Pulmonary artery endothelial cell (primary cell): ENCODE results near the gene F2. TPM values are rescaled to one million over a fixed set of nuclear protein-coding genes. Genes with fewer than 3 reads are reported as not detected.

Experiments used
- DNase-seq: peaks from one replicate; pipeline ENCODE4 v3.0.0-alpha.2; 2011; ENCODE audit warnings: low read depth, low spot score
- total RNA-seq: library from RNA; depleted of rRNA; stranded (reverse); fragments of >200 nt; gene quantifications from 2 replicates; pipeline ENCODE4 v1.2.3, GENCODE V29; 2014

The F2 gene
- total RNA-seq, 1 donor from 2014 or later = not detected

GRCh38 chr11:46741600-46742484 lies 22.8 kb downstream of the F2 start:
- DNase-seq = no peak

- DNase-seq = no peak
Measured at GRCh38 chr11:46743043-46743442, 24.0 kb downstream of the F2 start.

- DNase-seq = no peak
Measured at GRCh38 chr11:46743693-46744339, 24.8 kb downstream of the F2 start.

GRCh38 chr11:46745328-46745727 lies 26.3 kb downstream of the F2 start:
- no peak for DNase-seq

- DNase-seq = no peak
Measured at GRCh38 chr11:46745995-46746394, 27.0 kb downstream of the F2 start.

- DNase-seq = no peak
Measured at GRCh38 chr11:46747150-46747549, 28.1 kb downstream of the F2 start.

- no peak for DNase-seq
Measured at GRCh38 chr11:46755962-46756361, 36.9 kb downstream of the F2 start.

GRCh38 chr11:46759196-46759595 lies 40.2 kb downstream of the F2 start:
- DNase-seq = no peak

GRCh38 chr11:46760429-46761128 lies 41.6 kb downstream of the F2 start:
- DNase-seq = no peak

GRCh38 chr11:46761807-46762206 lies 42.8 kb downstream of the F2 start:
- no peak for DNase-seq

GRCh38 chr11:46762248-46762647 lies 43.2 kb downstream of the F2 start:
- no peak for DNase-seq

- no peak for DNase-seq
Measured at GRCh38 chr11:46766656-46767055, 47.6 kb downstream of the F2 start.

GRCh38 chr11:46769636-46770221 lies 50.7 kb downstream of the F2 start:
- DNase-seq = no peak

- DNase-seq = no peak
Measured at GRCh38 chr11:46776878-46777277, 57.9 kb downstream of the F2 start.

- DNase-seq = no peak
Measured at GRCh38 chr11:46778416-46778815, 59.4 kb downstream of the F2 start.

Other genes with a start within 250 kb of the F2 start
- 15.8 and 16.7 TPM in 2 replicates for gene AMBRA1, start 125.2 kb upstream of the F2 start, total RNA-seq
- gene HARBI1, start 102.0 kb upstream of the F2 start, total RNA-seq = 5.2 and 5.8 TPM in 2 replicates
- 54.1 and 66.5 TPM in 2 replicates for gene ATG13, start 101.7 kb upstream of the F2 start, total RNA-seq
- 18.5 and 23.1 TPM in 2 replicates for gene ARHGAP1, start 18.6 kb upstream of the F2 start, total RNA-seq
- 5.1 and 6.2 TPM in 2 replicates for gene ZNF408, start 18.2 kb upstream of the F2 start, total RNA-seq
- gene CKAP5, start 127.1 kb downstream of the F2 start, total RNA-seq = 78.5 and 114 TPM in 2 replicates
- 0.53 and 1.9 TPM in 2 replicates for gene LRP4, start 199.3 kb downstream of the F2 start, total RNA-seq
- 15.2 and 15.4 TPM in 2 replicates for gene CSTPP1, start 217.5 kb downstream of the F2 start, total RNA-seq